BJ (cell line): Measurements from ENCODE around the gene CALML6. TPM values are rescaled to one million over a fixed set of nuclear protein-coding genes. Genes with fewer than 3 reads are reported as not detected.
A peak's percentile ranks its signal among the peaks of the same experiment; 100 is the strongest.

ENCODE experiments used
- CTCF ChIA-PET: fragments of 350-600 bp; formaldehyde crosslinking; extraction: SDS; loops from one replicate; lab custom pipeline; 2021; ENCODE audit warnings: antibody characterized with exemption, inconsistent platforms; lab: Yijun Ruan, JAX
- POLR2A ChIA-PET: fragments of 300-600 bp; sonication (Branson Sonifier 250); formaldehyde crosslinking; extraction: SDS; loops from one replicate; lab custom pipeline; 2021; ENCODE audit warnings: antibody characterized with exemption; lab: Charles Lee
- DNase-seq: peaks from one replicate; pipeline ENCODE4 v3.0.0-alpha.2; 2011; ENCODE audit warnings: low read depth
- H3K27me3 ChIP-seq: 2 replicates; pipeline ENCODE4 v1.6.0; 2011; ENCODE audit warnings: low read length; ENCODE audit not compliant: control insufficient read depth, insufficient read depth
- H3K36me3 ChIP-seq: 2 replicates; pipeline ENCODE4 v1.5.1; 2011; ENCODE audit warnings: low read length; ENCODE audit not compliant: control insufficient read depth, insufficient read depth
- H3K4me3 ChIP-seq: 2 replicates; pipeline ENCODE4 v1.5.1; 2011; ENCODE audit warnings: low read depth, mild to moderate bottlenecking, control low read depth, low read length
- polyA plus RNA-seq: library from polyadenylated mRNA; depleted of rRNA; stranded (reverse); fragments of >200 nt; gene quantifications from 2 replicates; pipeline ENCODE4 v1.2.3, GENCODE V29; 2011
- TF ChIP-seq, protein P1 (sequence below): IDR thresholded peaks from 2 replicates; pipeline ENCODE4 v1.5.1; 2011; ENCODE audit warnings: low read depth, mild to moderate bottlenecking, control low read depth, inconsistent platforms, low read length, moderate library complexity; ENCODE audit not compliant: insufficient read depth

Gene CALML6
- polyA plus RNA-seq, 1 experiment = 0.31 TPM

- peaks cover 10% of the 10 kb centered on the region for H3K27me3 ChIP-seq
- no peak overlapping the region for H3K4me3 ChIP-seq
- no peak for DNase-seq
- H3K36me3 ChIP-seq = no peaks in the 10 kb centered on the region
- POLR2A ChIA-PET = no interaction called here
- CTCF ChIA-PET = interaction anchor here (1.6 kb wide), 1 partner anchor 14 kb away, joined by 5 read pairs; no protein-coding TSS in a partner anchor
- TF ChIP-seq, protein P1, sequence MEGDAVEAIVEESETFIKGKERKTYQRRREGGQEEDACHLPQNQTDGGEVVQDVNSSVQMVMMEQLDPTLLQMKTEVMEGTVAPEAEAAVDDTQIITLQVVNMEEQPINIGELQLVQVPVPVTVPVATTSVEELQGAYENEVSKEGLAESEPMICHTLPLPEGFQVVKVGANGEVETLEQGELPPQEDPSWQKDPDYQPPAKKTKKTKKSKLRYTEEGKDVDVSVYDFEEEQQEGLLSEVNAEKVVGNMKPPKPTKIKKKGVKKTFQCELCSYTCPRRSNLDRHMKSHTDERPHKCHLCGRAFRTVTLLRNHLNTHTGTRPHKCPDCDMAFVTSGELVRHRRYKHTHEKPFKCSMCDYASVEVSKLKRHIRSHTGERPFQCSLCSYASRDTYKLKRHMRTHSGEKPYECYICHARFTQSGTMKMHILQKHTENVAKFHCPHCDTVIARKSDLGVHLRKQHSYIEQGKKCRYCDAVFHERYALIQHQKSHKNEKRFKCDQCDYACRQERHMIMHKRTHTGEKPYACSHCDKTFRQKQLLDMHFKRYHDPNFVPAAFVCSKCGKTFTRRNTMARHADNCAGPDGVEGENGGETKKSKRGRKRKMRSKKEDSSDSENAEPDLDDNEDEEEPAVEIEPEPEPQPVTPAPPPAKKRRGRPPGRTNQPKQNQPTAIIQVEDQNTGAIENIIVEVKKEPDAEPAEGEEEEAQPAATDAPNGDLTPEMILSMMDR = no peak
Observed at GRCh38 chr1:1958071-1958541, 43.0 kb downstream of the CALML6 start.

- CTCF ChIA-PET = interaction anchor here (1.6 to 3.1 kb wide), 4 partner anchors 10 to 215 kb away, joined by 5 to 50 read pairs (median 12); no protein-coding TSS in a partner anchor
- DNase-seq = no peak
- H3K36me3 ChIP-seq = no peaks in the 10 kb centered on the region
- POLR2A ChIA-PET = no interaction called here
- peaks cover 10% of the 10 kb centered on the region for H3K27me3 ChIP-seq
- TF ChIP-seq, protein P1 = no peak
- H3K4me3 ChIP-seq = no peak overlapping the region
Observed at GRCh38 chr1:1959459-1959839, 44.4 kb downstream of the CALML6 start.

GRCh38 chr1:1959840-1960479 is 44.9 kb downstream of the CALML6 start:
- Histone ChIP-seq H3K36me3 (no peaks in the 10 kb centered on the region), H3K27me3 (peaks cover 10% of the 10 kb centered on the region), H3K4me3 (no peak overlapping the region)
- DNase-seq = no peak
- CTCF ChIA-PET = interaction anchor here (0.6 to 4.0 kb wide), 12 partner anchors 10 to 214 kb away, joined by 3 to 50 read pairs (median 4); no protein-coding TSS in a partner anchor
- TF ChIP-seq, protein P1 = peak; percentile 80
- POLR2A ChIA-PET = no interaction called here

GRCh38 chr1:1960480-1961196 is 45.6 kb downstream of the CALML6 start:
- ChIA-PET POLR2A (no interaction called here), CTCF (interaction anchor here (0.6 to 4.0 kb wide), 13 partner anchors 11 to 214 kb away, joined by 3 to 50 read pairs (median 4); no protein-coding TSS in a partner anchor)
- TF ChIP-seq, protein P1 = no peak
- Histone ChIP-seq H3K4me3 (no peak overlapping the region), H3K36me3 (no peaks in the 10 kb centered on the region), H3K27me3 (peaks cover 10% of the 10 kb centered on the region)
- no peak for DNase-seq

GRCh38 chr1:1962752-1963151 is 47.7 kb downstream of the CALML6 start:
- Histone ChIP-seq H3K36me3 (no peaks in the 10 kb centered on the region), H3K27me3 (peaks cover 10% of the 10 kb centered on the region), H3K4me3 (no peak overlapping the region)
- ChIA-PET POLR2A (no interaction called here), CTCF (interaction anchor here (2.1 to 4.0 kb wide), 2 partner anchors 19 to 82 kb away, joined by 5 to 16 read pairs; no protein-coding TSS in a partner anchor)
- TF ChIP-seq, protein P1 = no peak
- no peak for DNase-seq
